ENCODE results near the gene SMAD6. TPM values are rescaled to one million over a fixed set of nuclear protein-coding genes. Genes with fewer than 3 reads are reported as not detected.

SMAD6 gene
- total RNA-seq, 2 donors from 2014 or later, result 14.8 to 51.2 TPM

DNA sequence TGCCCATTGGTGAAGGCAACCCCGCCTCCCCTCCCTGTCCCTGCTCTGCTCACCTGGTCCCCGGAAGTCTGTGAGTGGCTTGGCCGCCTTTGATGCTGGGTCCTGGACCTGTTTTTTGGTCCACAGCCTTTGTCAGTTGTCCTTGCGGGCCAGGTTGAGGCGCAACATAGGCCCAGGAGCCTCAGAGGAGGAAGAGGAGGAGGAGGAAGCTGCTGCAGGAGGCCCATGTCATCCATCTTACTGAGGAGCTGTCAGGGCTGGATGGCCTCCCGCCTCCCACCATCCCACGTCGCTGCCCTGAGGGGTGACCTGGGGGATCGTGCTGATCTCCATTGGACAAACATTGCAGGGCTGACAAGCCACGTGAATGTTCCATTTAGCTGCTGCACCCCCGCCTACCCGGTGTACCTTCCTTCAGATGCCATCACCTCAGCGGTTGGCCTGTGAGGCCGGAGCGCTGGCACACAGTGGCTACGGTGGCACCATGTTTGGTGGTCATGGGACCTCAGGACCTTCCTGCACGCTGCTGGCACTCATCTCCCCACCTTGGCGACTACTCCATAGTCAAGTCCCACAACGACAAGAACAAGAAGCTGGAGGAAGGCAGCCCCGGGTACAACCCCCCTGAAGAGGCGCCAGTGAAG is 106.3 kb downstream of the SMAD6 start:
- TF ChIP-seq POLR2A (IDR thresholded peaks at IDR 0.05), result no peak
- no peak for TF ChIP-seq POLR2AphosphoS5 (IDR thresholded peaks at IDR 0.05)
- TF ChIP-seq, protein P1, sequence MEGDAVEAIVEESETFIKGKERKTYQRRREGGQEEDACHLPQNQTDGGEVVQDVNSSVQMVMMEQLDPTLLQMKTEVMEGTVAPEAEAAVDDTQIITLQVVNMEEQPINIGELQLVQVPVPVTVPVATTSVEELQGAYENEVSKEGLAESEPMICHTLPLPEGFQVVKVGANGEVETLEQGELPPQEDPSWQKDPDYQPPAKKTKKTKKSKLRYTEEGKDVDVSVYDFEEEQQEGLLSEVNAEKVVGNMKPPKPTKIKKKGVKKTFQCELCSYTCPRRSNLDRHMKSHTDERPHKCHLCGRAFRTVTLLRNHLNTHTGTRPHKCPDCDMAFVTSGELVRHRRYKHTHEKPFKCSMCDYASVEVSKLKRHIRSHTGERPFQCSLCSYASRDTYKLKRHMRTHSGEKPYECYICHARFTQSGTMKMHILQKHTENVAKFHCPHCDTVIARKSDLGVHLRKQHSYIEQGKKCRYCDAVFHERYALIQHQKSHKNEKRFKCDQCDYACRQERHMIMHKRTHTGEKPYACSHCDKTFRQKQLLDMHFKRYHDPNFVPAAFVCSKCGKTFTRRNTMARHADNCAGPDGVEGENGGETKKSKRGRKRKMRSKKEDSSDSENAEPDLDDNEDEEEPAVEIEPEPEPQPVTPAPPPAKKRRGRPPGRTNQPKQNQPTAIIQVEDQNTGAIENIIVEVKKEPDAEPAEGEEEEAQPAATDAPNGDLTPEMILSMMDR (IDR thresholded peaks at IDR 0.05), result no peak
- H3K36me3 ChIP-seq, result no peaks in the 10 kb centered on the region
- H3K4me1 ChIP-seq (replicated peaks), result peaks cover 4% of the 10 kb centered on the region
- no peaks in the 10 kb centered on the region for H3K27me3 ChIP-seq (replicated peaks; ENCODE audit: insufficient read depth)
- H3K27ac ChIP-seq, result no peak overlapping the region
- H3K4me3 ChIP-seq, result no peak overlapping the region
- no peak for DNase-seq (ENCODE audit: low spot score)
- H3K9me3 ChIP-seq, result no peaks in the 10 kb centered on the region
- intact Hi-C loops (cut with DNase I), result no loop called here
- WGBS, result 95% methylated on average over 21 of the region's 21 CpGs

DNA sequence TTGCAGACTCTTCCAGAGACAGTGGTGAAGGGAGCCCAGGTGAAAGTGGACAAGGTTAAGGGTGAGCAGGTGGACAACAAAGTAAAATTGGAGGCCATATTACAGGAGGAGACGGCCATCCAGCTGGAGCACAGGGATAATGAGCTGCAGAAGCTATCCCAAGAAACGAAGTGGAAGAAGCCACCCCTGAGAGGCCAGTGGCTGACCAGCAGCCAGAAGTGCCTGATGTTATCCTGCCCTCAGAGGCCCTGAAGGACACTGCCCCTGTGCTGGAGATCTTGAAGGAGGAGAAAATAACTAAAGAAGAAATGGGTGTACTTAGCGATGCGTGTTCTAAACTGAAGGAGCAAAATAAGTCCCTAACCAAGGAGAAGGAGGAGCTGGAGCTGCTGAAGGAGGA is 107.6 kb downstream of the SMAD6 start:
- TF ChIP-seq POLR2A (IDR thresholded peaks at IDR 0.05), result no peak
- TF ChIP-seq, protein P1 (IDR thresholded peaks at IDR 0.05), result no peak
- TF ChIP-seq POLR2AphosphoS5 (IDR thresholded peaks at IDR 0.05), result no peak
- no peak overlapping the region for H3K4me3 ChIP-seq
- intact Hi-C loops (cut with DNase I), result no loop called here
- H3K27me3 ChIP-seq (replicated peaks; ENCODE audit: insufficient read depth), result no peaks in the 10 kb centered on the region
- H3K27ac ChIP-seq, result no peak overlapping the region
- no peaks in the 10 kb centered on the region for H3K9me3 ChIP-seq
- WGBS, result 93% methylated on average over 4 of the region's 4 CpGs
- H3K4me1 ChIP-seq (replicated peaks), result no peaks in the 10 kb centered on the region
- no peak for DNase-seq (ENCODE audit: low spot score)
- H3K36me3 ChIP-seq, result no peaks in the 10 kb centered on the region

DNA sequence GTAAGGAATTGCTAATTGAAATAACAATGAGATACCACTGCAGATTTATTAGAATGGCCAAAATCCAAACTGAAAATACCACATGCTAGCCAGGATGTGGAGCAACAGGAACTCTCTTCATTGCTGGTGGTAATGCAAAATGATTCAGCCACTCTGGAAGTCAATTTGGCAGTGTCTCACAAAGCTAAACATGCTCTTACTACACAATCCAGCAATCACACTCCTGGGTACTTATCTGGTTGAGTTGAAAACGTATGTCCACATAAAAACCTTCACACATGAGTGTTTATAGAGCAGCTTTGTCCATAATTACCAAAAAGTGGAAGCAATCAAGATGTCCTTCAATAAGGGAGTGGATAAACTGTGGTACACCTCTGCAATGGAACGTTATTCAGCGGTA is 113.3 kb downstream of the SMAD6 start:
- no peak for DNase-seq (ENCODE audit: low spot score)
- no peak for TF ChIP-seq POLR2AphosphoS5 (IDR thresholded peaks at IDR 0.05)
- TF ChIP-seq POLR2A (IDR thresholded peaks at IDR 0.05), result no peak
- H3K36me3 ChIP-seq, result no peaks in the 10 kb centered on the region
- H3K27me3 ChIP-seq (replicated peaks; ENCODE audit: insufficient read depth), result no peaks in the 10 kb centered on the region
- 55% methylated on average over 3 of the region's 3 CpGs for WGBS
- no peaks in the 10 kb centered on the region for H3K4me1 ChIP-seq (replicated peaks)
- H3K4me3 ChIP-seq, result no peak overlapping the region
- H3K27ac ChIP-seq, result no peak overlapping the region
- no peaks in the 10 kb centered on the region for H3K9me3 ChIP-seq
- intact Hi-C loops (cut with DNase I), result no loop called here

DNA sequence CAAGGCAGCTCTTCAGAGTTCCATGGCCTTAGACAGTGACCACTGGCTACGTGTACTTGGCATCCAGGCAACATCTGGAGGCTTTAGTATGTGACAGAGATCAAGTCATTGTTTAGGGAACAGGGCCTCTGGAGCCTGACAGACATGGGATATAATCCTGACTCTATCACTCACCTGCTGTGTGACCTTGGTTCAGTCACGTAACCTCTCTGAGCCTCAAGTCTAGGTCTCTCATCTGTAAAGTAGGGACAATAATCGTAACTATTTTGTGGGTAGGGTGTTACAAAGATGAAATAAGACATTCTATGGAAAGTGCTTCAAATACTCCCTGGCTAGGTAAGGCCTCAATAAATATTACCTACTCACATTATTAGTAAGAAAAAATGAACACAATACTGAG is 114.2 kb downstream of the SMAD6 start:
- Histone ChIP-seq H3K4me1 (replicated peaks) (no peaks in the 10 kb centered on the region), H3K27me3 (replicated peaks; ENCODE audit: insufficient read depth) (no peaks in the 10 kb centered on the region), H3K4me3 (no peak overlapping the region), H3K36me3 (no peaks in the 10 kb centered on the region), H3K9me3 (no peaks in the 10 kb centered on the region), H3K27ac (no peak overlapping the region)
- TF ChIP-seq POLR2A (IDR thresholded peaks at IDR 0.05) (no peak), POLR2AphosphoS5 (IDR thresholded peaks at IDR 0.05) (no peak)
- TF ChIP-seq, protein P1 (IDR thresholded peaks at IDR 0.05), result no peak
- WGBS, result 99% methylated on average over 3 of the region's 3 CpGs
- intact Hi-C loops (cut with DNase I), result no loop called here
- no peak for DNase-seq (ENCODE audit: low spot score)

DNA sequence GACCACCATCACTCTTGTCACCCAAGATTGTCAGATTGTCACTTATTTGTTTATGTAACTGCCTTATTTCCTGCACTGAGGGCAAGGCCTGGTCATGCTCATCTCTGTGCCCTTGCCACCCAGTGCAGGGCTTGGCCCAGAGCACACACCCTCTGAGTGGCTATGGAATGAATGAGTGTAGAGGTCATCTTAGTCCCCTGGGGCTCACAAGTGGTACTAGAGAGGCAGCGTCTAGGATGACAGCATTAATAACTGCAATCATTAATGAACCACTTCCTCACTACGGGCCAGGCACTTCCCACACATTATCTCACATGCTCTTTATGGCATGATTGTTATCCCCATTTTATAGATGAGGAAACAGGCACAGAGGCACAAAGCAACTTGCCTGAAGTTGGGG is 117.0 kb downstream of the SMAD6 start:
- Histone ChIP-seq H3K4me1 (replicated peaks) (no peaks in the 10 kb centered on the region), H3K9me3 (no peaks in the 10 kb centered on the region), H3K27ac (no peak overlapping the region), H3K36me3 (no peaks in the 10 kb centered on the region), H3K4me3 (no peak overlapping the region), H3K27me3 (replicated peaks; ENCODE audit: insufficient read depth) (no peaks in the 10 kb centered on the region)
- intact Hi-C loops (cut with DNase I), result no loop called here
- WGBS, result 50% methylated on average over 2 of the region's 2 CpGs
- DNase-seq (ENCODE audit: low spot score), result no peak
- TF ChIP-seq, protein P1 (IDR thresholded peaks at IDR 0.05), result no peak
- TF ChIP-seq POLR2AphosphoS5 (IDR thresholded peaks at IDR 0.05), result no peak
- no peak for TF ChIP-seq POLR2A (IDR thresholded peaks at IDR 0.05)

All from prostate gland (tissue), 2 donors.